ENCODE results near the gene LAMB3. TPM values are rescaled to one million over a fixed set of nuclear protein-coding genes. Genes with fewer than 3 reads are reported as not detected.

The LAMB3 gene
- total RNA-seq, 1 donor from 2014 or later: 3.0 TPM

DNA sequence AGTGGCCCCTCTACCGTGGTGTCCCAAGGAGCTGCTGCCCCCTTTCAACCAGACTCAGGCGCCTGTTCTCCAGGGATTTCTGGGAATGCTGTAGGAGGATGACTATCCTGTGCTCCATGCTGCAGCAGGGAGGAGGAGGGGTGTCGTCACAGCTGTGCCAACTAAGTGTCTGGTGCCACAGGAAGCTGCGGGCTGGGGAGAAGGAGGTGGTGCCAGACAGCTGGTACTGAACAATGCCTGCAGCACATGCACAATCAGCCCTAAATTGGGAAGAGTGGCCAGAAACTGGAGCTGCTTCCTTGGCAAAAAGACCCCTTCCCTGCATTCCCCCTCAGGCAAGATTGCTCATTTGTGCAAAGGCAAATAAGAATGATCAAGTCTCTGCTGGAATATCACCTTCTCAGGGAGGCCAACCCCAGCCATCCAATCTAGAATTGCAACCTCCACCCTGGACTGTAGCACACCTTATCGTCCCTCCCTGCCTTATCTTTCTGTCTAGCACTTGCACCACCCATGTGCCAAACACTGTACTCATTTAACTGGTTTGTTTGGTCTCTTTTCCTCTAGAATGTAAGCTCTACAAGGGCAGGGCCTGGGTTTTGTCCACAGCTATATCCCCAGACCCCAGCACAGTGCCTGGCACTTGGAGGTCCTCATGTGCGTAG lies 33.3 kb downstream of the LAMB3 start:
- DNase-seq (ENCODE audit: low read depth in 2 of 2): no peak

DNA sequence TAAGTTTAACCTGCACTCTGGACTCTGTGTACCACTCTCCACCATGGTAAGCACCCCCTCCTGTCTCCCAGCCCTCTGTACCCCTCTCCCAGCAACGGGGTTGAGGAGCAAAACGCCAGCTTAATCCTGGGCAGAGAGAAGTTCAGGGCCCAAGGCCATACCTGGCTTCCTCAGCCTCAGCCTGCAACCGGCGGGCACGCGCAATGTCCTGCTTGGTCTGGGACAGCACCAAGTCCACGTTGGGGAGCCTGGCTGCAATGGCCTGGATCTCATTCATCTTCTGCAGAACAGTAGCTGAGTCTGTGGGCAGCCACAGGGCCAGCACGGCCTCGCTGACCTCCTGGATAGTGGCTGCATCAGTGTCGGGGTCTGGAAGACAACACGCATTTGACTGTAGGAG lies 33.9 kb downstream of the LAMB3 start:
- no peak for DNase-seq (ENCODE audit: low read depth in 2 of 2)

DNA sequence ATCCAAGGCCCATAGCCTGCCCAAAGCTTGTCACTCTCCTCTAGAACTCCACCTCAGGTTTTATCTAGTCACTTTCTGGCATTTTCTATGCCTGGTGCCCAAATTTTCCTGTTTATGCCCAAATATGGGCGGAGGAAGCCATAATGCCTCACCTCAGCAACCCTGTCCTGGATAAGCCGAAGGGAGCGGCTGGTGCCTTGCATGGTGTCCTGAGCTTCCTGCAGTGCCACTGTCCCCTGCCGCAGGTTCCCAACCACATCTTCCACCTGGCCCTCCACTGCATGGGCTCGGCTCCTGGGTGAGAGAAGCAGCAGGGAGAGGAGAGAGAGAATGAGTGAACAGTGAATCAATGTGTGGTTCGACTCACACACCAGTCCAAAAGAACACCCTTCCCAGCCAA lies 34.5 kb downstream of the LAMB3 start:
- no peak for DNase-seq (ENCODE audit: low read depth in 2 of 2)

DNA sequence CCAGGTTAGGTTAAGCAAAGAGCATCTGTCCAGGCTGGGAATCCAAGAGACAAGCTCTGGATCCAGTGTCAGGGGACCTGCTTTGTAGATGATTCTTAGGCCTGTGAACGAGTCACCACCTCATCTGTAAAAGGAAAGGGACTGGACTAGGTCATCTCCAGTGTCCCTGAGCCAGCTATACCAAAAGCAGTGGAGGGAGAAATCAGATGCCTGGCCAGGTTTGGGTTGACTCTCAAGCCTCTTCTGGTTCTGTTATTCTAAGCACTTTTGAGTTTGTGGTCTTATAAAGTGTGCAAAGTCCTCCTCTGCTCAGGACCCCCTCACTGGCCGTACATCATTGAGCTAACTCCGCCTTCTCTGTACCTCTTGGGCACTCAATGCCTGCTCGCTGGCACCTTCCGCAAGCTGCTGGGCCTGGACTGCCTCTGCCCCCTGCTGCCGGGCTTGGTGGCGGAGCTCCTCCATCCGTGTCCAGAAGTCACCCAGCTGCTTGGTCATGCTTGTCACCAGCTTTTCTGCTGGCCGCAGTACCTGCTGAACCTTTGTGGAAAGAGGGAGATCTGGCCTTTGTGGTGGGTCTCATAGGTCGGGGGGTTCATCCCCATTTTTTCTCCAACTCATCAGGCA lies 35.1 kb downstream of the LAMB3 start:
- DNase-seq (ENCODE audit: low read depth in 2 of 2): no peak

DNA sequence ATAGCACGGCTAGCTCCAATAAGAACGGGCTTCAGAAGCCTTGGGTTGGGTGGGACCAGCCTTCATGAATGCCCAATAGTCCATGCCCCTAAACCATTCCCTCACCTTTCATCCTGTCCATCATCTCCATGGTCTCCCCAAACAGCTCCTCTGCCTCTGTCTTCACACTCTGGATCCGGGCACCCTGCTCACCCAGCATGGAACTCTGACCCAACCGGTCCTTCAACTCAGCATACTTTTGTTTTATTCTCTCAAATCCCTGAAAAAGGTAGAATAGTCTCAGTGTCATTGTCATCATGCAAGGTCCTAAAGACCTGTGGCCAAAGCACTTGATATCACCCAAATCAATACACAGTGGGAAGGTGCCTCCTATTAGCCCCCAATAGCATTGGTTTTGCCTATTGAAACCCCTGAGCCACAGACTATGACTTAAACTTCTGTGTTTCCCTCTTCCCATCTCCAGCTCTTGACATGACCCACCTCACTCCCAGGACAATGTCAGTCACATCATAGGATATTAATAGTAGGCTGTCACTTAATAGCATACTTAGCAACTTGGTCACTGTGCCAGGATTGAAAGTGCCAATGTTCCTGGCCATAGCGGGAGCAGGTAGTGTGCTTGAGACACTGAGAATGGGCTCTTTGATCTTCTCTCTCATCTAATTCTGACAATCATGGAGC lies 35.7 kb downstream of the LAMB3 start:
- DNase-seq (ENCODE audit: low read depth in 2 of 2): no peak

DNA sequence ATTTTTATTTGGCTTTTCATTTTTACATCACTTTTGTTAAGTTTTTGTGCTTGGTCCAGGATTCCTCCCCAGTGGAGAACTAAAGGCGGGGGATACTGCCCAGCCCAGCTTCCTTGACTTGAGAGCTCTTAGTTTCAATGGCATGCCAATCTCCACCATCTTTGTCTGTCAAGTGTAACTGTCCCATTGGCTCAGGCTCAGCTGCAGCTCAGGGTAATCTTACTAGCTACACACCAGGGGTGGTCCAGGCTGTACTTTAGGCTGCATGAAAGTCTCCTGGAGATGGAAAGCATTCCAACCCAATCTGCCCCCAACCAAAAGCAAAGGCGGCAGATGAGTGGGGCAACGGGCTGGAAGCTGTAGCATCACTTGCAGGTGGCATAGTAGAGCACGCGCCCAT lies 37.3 kb downstream of the LAMB3 start:
- no peak for DNase-seq (ENCODE audit: low read depth in 2 of 2)

DNA sequence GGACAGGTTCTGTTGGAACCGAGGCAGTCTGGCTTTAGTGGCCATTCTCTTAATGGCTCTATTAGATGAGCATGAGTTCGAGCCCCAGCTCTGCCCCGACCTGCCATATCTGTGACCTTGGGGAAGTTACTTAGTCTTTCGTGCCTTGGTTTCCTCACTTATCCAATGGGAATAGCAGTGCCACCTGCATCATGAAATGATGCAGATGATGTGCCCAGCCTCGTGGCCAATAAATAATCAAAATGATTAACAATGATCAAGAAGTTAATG lies 38.1 kb downstream of the LAMB3 start:
- no peak for DNase-seq (ENCODE audit: low read depth in 2 of 2)

DNA sequence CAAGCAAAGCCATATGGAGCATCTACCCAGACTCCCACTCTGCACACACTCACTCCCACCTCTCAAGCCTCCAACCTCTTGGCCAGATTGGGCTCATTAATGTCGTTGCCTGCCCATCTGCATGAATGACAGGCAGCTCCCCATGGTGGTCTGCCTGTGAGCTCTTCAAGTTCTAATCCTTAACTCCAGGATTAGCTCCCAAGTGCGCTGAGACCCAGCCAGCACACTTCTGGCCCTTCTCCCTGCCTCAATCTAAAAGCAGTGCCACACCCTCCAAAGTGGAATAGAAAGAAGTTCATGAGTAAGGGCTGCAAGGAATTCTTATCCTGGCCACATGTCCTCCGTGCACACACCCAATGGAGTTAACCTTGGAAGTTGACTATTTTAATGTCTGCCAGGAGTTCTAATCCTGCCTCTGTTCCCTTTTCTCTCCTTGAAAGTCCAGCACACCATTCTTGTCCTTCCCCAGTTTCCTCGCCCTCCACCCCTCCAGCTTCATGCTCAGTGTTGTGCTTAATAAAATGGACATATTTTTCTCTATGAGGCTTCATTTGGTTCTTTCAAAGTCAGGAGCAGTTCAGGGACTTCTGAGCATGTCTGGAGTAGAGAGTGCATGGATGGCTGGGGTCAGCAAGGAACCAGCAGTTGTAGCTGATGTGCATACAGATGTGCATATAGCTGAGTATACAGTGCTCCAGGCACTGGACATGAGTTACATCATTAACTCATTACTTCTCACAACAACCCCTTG lies 38.6 kb downstream of the LAMB3 start:
- DNase-seq (ENCODE audit: low read depth in 2 of 2): no peak

DNA sequence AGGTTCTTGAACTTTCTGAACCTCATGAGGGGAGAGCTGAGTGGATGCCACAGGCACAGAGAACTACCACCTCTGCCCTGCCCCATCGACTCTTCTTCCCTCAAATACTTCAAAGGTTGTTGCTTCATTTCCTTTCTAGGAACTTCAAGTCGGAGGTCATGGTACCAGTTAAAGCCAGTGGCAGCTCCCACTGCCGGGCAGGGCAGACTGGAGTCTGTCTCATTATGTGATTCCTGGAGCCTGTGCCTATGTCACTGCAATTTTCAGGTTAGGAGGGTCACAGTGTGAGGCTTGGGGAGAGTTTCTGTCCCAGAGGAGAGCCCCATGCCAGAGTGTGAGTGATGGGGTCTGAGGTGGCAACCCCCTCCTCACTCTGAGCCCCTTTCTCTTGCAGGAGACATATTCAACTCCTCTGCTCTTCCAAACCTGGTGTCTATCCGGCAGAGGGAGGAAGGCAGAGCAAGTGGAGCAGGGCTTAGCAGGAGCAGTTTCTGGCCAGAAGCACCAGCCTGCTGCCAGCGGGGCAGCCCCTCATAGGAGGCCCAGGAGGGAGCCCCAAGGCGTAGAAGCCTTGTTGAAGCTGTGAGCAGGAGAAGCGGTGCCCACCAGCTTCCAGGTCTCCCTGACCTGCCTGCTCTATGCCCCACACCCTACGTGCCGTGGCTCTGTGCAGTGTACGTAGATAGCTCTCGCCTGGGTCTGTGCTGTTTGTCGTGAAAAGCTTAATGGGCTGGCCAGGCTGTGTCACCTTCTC lies 39.4 kb downstream of the LAMB3 start:
- no peak for DNase-seq (ENCODE audit: low read depth in 2 of 2)

DNA sequence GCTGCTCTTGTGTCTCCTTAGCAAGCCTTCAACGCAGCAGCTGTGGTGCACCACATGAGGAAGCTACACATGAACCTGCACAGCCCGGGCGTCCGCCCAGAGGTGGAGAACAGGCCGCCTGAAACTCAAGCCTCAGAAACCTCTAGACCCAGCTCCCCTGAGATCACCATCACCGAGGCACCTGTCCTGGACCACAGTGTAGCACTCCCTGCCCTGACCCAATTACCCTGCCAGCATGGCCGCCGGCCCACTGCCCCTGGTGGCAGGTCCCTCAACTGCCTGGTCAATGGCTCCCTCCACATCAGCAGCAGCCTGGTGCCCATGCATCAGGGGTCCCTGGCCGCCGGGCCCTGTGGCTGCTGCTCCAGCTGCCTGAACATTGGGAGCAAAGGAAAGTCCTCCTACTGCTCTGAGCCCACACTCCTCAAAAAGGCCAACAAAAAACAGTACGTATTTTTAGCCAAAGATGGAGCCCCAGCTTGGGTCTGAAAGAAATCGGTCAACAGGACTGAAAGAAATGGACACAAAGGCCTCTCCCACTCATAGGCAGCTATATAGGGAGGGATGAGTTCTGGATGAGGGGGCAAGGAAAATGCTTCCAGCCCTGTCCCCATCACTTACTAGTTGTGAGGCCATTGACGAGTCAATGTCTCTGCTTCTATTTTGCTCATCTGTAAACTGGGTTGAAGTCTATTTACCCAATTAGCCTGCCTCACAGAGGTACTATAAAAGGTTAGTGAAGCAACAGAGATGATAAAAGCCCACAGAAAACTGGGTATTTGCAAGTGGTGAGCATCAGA lies 40.3 kb downstream of the LAMB3 start:
- no peak for DNase-seq (ENCODE audit: low read depth in 2 of 2)

DNA sequence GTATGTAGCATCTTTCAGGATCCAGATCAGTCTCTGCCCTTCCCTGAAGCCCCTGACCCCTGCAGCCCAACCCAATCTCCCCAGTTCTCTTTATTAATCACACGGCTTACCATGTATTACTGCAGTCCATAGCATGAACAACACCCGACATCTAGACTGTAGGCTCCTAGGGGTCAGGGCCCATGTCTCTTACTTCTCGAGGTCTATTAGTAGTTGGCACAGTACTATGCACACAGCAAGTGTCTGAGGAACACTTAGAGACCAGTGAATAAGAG lies 41.7 kb downstream of the LAMB3 start:
- no peak for DNase-seq (ENCODE audit: low read depth in 2 of 2)

DNA sequence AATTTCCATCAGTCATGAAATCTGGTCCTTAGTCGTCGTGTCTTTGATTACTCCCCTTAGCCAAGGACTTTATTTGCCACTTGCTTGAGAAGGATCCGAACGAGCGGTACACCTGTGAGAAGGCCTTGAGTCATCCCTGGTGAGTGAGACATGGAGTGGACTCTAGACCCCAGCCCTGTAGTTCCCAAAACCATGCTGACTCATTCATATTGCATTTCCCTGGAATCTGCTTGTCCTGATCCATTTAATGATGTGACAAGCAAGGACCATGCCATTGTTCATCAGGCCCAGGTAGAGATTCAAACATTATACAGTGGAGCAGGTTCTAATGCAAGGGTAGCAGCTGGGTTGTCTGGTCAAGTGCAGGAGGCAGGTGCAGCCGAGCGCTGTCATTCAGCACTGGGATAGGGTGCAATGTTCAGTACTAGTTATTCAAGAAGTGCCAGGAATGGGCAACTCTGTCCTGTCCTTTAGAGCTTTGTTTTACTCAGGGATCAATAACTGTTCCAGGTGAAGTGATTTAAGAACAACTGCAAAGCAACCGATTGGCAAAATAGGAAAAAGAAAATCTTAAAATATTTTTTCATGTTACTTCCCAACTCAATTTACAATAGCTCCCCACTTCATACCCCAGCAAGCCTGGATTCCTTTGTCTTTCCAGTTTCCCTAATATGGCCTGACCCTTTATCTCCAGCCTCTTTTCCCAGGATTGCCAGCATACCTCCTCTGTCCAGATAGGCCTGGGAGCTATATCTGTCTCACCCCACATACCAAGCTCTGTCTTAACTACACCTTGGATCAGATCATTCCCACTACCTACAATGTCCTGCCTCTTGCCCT lies 42.2 kb downstream of the LAMB3 start:
- no peak for DNase-seq (ENCODE audit: low read depth in 2 of 2)

DNA sequence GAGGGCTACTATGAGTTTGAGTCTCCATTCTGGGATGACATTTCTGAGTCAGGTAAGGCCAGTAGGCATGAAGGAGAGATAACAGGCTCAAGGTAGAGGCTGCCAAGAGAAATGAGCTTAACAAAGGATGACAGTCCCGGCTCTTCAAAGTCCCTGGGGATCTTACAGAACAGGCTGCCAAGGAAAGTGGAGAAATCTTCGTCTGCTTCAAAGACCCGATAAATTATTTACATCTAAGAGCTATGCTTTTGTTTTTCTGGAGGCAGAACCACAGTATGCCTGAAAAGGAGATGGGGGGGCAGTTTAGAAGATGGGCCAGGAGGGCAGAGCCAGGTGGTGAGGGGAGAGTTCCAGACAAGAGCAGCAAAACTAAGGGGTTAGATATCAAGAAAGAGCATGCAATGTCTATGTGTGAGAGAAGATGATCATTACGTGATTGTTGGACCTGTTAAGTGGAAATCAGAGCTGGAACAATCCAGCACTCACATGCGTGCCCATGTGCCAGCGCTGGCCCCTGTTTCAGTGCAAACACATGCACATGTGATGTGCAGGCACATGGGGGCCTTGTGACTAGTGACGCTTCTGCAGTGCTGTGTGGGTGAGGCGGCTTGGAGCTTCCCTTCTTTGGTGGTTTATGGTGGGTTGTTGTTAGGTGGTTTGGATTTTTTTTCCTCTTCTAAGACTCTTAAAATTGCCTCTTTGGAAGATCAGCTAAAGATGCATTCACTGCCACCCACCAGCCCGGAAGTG lies 43.0 kb downstream of the LAMB3 start:
- DNase-seq (ENCODE audit: low read depth in 2 of 2): no peak

DNA sequence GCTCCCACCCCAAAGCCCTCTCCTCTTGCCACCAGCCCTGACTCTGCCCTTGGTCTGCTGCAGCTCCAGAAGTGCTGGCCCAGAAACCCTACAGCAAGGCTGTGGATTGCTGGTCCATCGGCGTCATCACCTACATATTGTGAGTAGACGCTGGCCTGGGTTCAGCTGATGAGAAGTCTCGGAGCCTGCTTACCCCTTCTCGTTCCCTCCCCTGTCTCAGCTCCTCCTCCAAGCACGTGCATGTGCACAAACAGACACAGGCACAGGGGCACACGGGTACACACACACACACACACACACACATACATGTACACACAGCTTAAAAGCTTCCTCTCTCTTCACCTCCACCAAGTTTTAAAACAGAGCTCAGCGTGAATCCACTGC lies 44.4 kb downstream of the LAMB3 start:
- DNase-seq (ENCODE audit: low read depth in 2 of 2): no peak

DNA sequence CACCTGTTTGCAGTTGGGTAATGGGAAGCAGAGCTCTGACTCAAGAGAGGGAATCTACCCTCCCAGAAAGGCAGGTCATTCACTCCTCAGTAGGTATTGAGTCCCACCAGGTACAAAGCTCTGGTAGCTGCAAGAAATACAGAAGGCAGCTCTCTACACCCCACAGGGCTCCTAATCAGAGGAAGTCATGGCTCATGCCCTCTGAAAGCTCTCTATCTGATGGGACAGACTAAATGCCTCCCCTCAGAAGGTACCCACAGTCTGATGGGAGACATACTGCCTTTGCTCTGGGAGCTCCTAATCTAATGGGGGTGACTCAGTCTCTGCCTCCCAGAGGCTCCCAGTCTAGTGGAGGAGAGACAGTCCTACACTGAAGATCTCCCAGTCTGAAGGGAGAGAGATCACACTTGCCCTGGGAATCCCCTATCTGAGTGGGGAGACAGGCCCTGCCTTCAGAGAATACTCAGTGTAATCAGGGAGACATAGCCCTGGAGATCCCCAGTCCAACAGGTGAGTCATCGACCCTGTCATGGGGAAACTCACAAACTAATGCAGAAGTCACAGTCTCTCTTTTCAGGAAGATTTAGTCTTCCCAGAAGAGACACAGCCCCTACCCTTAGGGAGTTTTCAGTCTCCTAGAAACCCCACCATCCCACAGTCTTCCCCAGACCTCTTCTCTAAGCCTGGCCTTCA lies 45.0 kb downstream of the LAMB3 start:
- peak in 1 of 2 donors; percentile 43 for DNase-seq (ENCODE audit: low read depth in 2 of 2)

DNA sequence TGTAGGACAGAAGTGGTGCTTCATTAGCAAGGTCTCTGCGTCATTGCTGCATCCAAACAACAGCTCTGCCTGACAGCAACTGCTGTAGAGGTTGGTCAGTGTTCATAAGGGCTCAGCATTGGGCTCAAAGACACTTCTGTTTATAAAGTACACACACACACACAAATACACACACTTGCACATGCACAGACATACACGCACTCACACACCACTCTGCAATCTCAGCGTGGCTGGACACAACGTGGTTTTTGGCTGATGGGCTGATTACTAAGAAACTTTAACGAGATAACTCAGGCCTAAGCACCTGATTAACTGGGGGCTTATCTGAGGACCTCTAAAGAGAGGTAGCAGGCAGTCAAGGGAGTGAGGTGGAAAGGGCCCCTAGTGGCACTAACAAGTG lies 48.3 kb downstream of the LAMB3 start:
- no peak for DNase-seq (ENCODE audit: low read depth in 2 of 2)

DNA sequence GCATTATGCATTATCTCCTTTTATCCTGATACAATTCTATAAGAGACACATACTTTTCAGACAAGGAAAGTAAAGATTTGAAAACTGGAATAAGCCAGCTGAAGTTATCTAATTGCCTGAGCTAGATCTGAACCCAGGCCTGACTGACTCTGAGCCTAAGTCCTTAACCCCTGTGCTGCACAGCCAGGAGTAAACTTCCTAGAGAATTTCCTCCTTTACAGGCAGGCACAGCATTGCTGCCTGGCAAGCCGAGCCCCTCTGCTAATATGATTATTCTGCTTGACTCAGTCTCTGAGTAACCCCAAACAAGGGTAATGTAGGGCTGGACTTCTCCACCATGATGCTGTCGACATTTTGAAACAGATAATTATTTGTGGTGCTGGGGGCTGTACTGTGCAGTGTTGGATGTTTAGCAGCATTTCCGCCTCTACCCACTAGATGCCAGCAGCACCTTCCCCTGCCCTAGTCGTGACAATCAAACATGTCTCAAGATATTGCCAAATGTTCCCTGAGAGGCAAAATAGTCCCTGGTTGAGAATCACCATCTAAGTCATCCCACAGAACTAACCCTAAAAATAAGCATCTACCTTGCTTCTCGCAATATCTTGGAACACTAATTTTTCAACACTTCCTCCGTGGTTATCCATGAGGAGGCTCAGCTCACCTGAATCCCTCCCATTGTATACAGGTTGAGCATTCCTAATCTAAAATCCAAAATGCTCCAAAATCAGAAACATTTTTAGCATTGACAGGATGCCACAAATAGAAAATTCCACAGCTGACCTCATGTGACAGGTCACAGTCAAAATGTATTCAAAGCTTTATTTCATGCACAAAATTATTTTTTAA lies 50.2 kb downstream of the LAMB3 start:
- peak; percentile 6 to 53 for DNase-seq (ENCODE audit: low read depth in 2 of 2)

DNA sequence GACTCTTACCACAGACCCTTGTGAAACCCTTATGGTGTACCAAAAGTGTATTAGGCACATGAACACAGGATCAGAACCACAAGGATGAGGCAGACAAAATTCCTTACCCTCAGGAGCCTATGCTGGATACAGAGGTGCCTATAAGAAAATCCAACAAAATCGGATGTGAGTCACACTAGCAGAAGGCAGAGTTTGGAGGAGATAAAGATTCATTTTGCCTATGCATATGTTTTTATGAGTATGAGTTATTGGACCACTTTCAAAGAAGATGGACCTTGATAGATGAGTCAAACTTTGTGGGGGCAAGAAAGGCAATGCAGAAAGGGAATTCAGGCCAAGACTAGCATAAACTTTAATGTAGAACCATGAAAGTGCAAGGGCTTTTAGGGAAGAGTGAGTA lies 51.7 kb downstream of the LAMB3 start:
- peak in 1 of 2 donors; percentile 10 for DNase-seq (ENCODE audit: low read depth in 2 of 2)

Data from dermis microvascular lymphatic vessel endothelial cell (primary cell).